ENCODE results near the gene CRYM. TPM values are rescaled to one million over a fixed set of nuclear protein-coding genes. Genes with fewer than 3 reads are reported as not detected.

The CRYM gene
- total and polyA plus RNA-seq, 2 donors (not counting 3 experiments of a cell fraction or from before 2014, with no cell fraction given), result not detected

GRCh38 chr16:21277045-21277926 lies 804 bp downstream of the CRYM start:
- Histone ChIP-seq H3K27ac (ENCODE audit: insufficient read depth, low read depth, low read length) (no peak overlapping the region), H3K9me1 (replicated peaks; ENCODE audit: control insufficient read depth, extremely low read depth, insufficient read depth, low read length) (no peaks in the 10 kb centered on the region), H3K4me2 (ENCODE audit: insufficient read depth, low read length) (no peak overlapping the region), H2AFZ (ENCODE audit: low read depth, low read length) (no peak overlapping the region), H3K9me3 (replicated peaks; ENCODE audit: control insufficient read depth, insufficient read depth, low read length) (no peaks in the 10 kb centered on the region), H3K27me3 (ENCODE audit: control insufficient read depth in 2 of 2, insufficient read depth in 2 of 2, low read length in 2 of 2) (peaks cover 23 to 32% of the 10 kb centered on the region in 2 experiments), H3K4me1 (ENCODE audit: control insufficient read depth, extremely low read depth, insufficient read depth, low read length) (peaks cover 2% of the 10 kb centered on the region), H3K79me2 (ENCODE audit: control insufficient read depth, insufficient read depth, low read length) (no peaks in the 10 kb centered on the region), H4K20me1 (replicated peaks; ENCODE audit: control insufficient read depth, extremely low read depth, insufficient read depth, low read length) (no peaks in the 10 kb centered on the region), H3K4me3 (replicated peaks in 1 of 3; ENCODE audit: insufficient read depth in 1 of 3, low read depth in 1 of 3, low read length in 3 of 3) (no peak overlapping the region), H3K36me3 (ENCODE audit: control insufficient read depth in 2 of 2, extremely low read depth in 1 of 2, insufficient read depth in 2 of 2, low read length in 2 of 2) (no peaks in the 10 kb centered on the region), H3K9ac (replicated peaks; ENCODE audit: extremely low read depth, insufficient read depth, low read length) (no peak overlapping the region)
- dilution Hi-C loops (cut with MboI; ENCODE audit: extremely low pct_ligation_motif_present, low sequenced_read_pairs), result no loop called here
- no peak for FAIRE-seq
- CTCF ChIA-PET, result interaction anchor here (1.2 to 3.4 kb wide), 5 partner anchors 8 to 121 kb away, joined by 3 to 19 read pairs (median 7); no protein-coding TSS in a partner anchor
- POLR2A ChIA-PET, result no interaction called here
- intact Hi-C loops (cut with micrococcal nuclease), result loop anchor here (5.0 kb wide), 1 partner anchor 425 kb away; no protein-coding TSS in a partner anchor
- no TSS peak for BruUV-seq (replicated peaks)
- TF ChIP-seq JUN (IDR thresholded peaks at IDR 0.05; ENCODE audit: borderline replicate concordance, insufficient read depth, insufficient read length, low read depth), result no peak
- TF ChIP-seq EZH2 (IDR thresholded peaks at IDR 0.05; ENCODE audit: borderline replicate concordance, low read depth, low read length, severe bottlenecking), result peak; percentile 35
- no peak for TF ChIP-seq MYC (IDR thresholded peaks at IDR 0.05; ENCODE audit: low read depth, low read length)
- DNase-seq (ENCODE audit: low read depth, low spot score), result no peak

- no peaks in the 10 kb centered on the region for H3K9me3 ChIP-seq (replicated peaks; ENCODE audit: control insufficient read depth, insufficient read depth, low read length)
- intact Hi-C loops (cut with micrococcal nuclease), result loop anchor here (5.0 kb wide), 1 partner anchor 424 kb away; no protein-coding TSS in a partner anchor
- FAIRE-seq (no peak), DNase-seq (ENCODE audit: low read depth, low spot score) (no peak)
- no peak overlapping the region for H3K9ac ChIP-seq (replicated peaks; ENCODE audit: extremely low read depth, insufficient read depth, low read length)
- TF ChIP-seq EZH2 (IDR thresholded peaks at IDR 0.05; ENCODE audit: borderline replicate concordance, low read depth, low read length, severe bottlenecking) (no peak), POLR2AphosphoS5 (IDR thresholded peaks at IDR 0.05; ENCODE audit: insufficient read depth, low read depth, low read length) (no peak), JUN (IDR thresholded peaks at IDR 0.05; ENCODE audit: borderline replicate concordance, insufficient read depth, insufficient read length, low read depth) (no peak), MAX (IDR thresholded peaks at IDR 0.05; ENCODE audit: insufficient read depth, insufficient read length) (no peak), MYC (IDR thresholded peaks at IDR 0.05; ENCODE audit: low read depth, low read length) (no peak), POLR2A (IDR thresholded peaks at IDR 0.05; ENCODE audit: low read depth, low read length) (no peak), FOS (IDR thresholded peaks at IDR 0.05; ENCODE audit: borderline replicate concordance, insufficient read depth, low read length) (no peak), GATA2 (IDR thresholded peaks at IDR 0.05; ENCODE audit: insufficient read depth, insufficient read length, low read depth, low read length) (no peak), CTCF (IDR thresholded peaks at IDR 0.05; ENCODE audit: extremely low read depth in 1 of 2, insufficient read depth in 1 of 2, low read depth in 1 of 2, low read length in 2 of 2) (no peak)
- H3K4me1 ChIP-seq (ENCODE audit: control insufficient read depth, extremely low read depth, insufficient read depth, low read length), result peaks cover 2% of the 10 kb centered on the region
- ChIA-PET CTCF (interaction anchor here (2.0 to 3.4 kb wide), 3 partner anchors 10 to 25 kb away, joined by 7 to 19 read pairs (median 7); no protein-coding TSS in a partner anchor), POLR2A (no interaction called here)
- peaks cover 23 to 28% of the 10 kb centered on the region in 2 experiments for H3K27me3 ChIP-seq (ENCODE audit: control insufficient read depth in 2 of 2, insufficient read depth in 2 of 2, low read length in 2 of 2)
- H4K20me1 ChIP-seq (replicated peaks; ENCODE audit: control insufficient read depth, extremely low read depth, insufficient read depth, low read length), result no peaks in the 10 kb centered on the region
- no peak overlapping the region for H3K27ac ChIP-seq (ENCODE audit: insufficient read depth, low read depth, low read length)
- no peak overlapping the region for H3K4me3 ChIP-seq (replicated peaks in 1 of 3; ENCODE audit: insufficient read depth in 1 of 3, low read depth in 1 of 3, low read length in 3 of 3)
- no peak overlapping the region for H3K4me2 ChIP-seq (ENCODE audit: insufficient read depth, low read length)
- dilution Hi-C loops (cut with MboI; ENCODE audit: extremely low pct_ligation_motif_present, low sequenced_read_pairs), result no loop called here
- H3K9me1 ChIP-seq (replicated peaks; ENCODE audit: control insufficient read depth, extremely low read depth, insufficient read depth, low read length), result no peaks in the 10 kb centered on the region
- H2AFZ ChIP-seq (ENCODE audit: low read depth, low read length), result no peak overlapping the region
- H3K79me2 ChIP-seq (ENCODE audit: control insufficient read depth, insufficient read depth, low read length), result no peaks in the 10 kb centered on the region
- BruUV-seq (replicated peaks), result no TSS peak
- no peaks in the 10 kb centered on the region for H3K36me3 ChIP-seq (ENCODE audit: control insufficient read depth in 2 of 2, extremely low read depth in 1 of 2, insufficient read depth in 2 of 2, low read length in 2 of 2)
Observed at GRCh38 chr16:21276090-21276489, 2.0 kb downstream of the CRYM start.

Data from endothelial cell of umbilical vein (primary cell).